Stimulated activated CD8-positive, alpha-beta memory T cell treated with anti-CD3 and anti-CD28 coated beads, Interleukin-4, amount 100 ng/mL, for 4 hours (primary cell): ENCODE data around the gene SFXN4.
A peak's percentile ranks its signal among the peaks of the same experiment; 100 is the strongest.
"Not testable (repeated sequence)": the region's sequence is repeated elsewhere in the genome, so short reads cannot be mapped to it uniquely, and the experiment has no call there.

Experiments
- DNase-seq, 2 donors: peaks; one replicate each; pipeline ENCODE4 v3.0.0-alpha.2; 2020; ENCODE audit warnings: low read depth in 2 of 2, low spot score in 1 of 2

SFXN4 gene

DNA sequence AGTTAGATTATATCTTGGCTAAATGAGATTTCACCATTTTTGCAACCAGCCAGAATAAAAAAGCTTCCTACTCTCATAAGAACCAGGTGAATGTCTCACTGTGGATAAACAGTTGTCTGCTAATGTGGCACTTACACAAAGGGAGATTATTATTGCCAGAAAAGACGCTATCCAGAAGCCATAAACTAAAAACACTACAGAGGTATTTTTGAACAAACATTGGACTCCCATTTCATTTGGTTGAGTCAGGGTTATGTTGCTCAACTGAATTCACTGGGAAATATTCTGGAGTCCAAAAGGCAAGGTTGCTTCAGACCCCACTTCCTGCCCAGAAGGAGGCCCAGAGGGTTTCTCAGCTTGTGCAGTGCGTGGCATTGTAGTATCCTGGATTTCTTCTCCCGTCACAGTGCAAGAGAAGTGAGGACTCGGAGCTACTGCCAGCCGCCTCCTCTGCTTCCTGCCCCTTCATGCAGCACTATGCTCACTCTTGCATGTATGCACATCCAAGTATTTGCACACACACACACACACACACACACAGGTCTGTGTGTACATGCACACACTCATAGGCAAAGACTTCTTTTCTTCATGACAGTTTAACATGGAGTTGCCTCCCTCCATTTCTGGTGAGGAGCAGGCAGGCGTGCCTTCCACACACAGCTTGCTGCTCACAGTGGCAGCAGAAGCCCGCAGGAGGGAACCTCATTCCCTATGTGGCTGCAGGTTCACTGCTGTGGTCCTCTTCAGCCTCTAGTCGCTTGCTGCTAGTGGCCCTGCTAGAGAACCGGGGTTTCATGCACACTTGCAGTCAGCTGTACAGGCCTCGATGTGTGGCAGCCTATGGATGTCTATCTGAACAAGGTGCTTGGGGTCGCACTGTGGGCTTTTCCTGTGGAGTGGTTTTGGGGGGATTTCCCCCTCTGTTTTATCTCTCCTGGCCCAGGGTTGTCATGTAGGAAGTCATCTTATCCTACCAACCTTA, 51.5 kb downstream of the SFXN4 start:
- DNase-seq = no peak

GRCh38 chr10:119112056-119112455, 53.5 kb downstream of the SFXN4 start:
- DNase-seq = no peak

DNA sequence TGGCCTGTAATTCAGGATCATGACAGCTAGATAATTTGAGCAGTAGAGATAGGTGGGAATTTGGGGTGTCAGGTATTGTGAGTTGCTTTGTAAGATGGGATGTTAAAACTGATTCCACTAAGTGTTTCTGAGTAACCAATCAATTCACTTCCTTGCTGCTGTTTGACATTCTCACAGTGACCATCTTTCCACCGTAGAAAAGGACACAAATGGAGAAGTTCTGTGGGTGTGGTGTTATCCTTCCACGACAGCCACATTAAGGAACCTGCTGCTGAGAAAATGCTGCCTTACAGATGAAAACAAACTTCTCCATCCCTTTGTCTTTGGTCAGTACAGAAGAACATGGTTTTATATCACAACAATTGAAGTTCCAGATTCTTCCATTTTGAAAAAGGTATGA, 57.7 kb downstream of the SFXN4 start:
- not testable (repeated sequence) for DNase-seq

DNA sequence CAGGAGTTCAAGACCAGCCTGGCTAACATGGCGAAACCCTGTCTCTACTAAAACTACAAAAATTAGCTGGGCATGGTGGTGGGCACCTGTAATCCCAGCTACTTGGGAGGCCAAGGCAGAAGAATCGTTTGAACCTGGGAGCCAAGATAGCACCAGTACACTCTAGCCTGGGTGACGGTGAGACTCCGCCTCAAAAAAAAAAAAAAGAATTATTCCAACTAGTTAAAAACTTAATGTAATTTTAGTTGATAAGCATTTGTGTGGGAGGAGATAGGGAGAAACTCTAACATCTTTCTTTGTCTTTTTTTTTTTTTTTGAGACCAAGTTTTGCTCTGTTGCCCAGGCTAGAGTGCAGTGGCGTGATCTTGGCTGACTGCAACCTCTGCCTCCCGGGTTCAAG, 58.4 kb downstream of the SFXN4 start:
- DNase-seq = not testable (repeated sequence)

DNA sequence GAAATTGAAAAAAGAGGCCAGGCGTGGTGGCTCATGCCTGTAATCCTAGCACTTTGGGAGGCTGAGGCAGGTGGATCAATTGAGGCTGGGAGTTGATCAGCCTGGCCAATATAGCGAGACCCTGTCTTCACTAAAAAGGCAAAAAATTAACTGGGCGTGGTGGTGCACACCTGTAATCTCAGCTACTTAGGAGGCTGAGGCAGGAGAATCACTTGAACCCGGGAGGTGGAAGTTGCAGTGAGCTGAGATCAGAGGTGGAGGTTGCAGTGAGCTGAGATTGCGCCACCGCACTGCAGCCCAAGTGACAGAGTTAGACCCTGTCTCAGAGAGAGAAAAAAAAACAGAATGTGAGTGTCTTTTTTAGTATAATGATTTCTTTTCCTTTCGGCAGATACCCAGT, 59.6 kb downstream of the SFXN4 start:
- not testable (repeated sequence) for DNase-seq

DNA sequence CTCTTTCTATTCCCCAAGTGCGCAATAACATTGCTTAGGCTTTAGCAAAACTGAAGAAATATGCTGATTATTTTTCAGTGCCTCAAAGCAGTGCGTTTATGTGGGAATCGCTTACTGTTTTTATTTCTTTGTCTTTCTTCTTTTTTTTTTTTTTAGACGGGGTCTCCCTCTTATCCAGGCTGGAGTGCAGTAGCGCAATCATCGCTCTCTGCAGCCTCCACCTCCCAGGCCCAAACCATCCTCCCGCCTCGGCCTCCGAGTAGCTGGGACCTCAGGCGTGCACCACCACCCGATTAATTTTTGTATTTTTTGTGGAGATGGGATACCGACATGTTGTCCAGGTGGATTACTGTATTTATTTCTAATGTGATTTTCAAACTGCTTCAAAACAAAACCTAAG, 60.4 kb downstream of the SFXN4 start:
- DNase-seq = no peak

DNA sequence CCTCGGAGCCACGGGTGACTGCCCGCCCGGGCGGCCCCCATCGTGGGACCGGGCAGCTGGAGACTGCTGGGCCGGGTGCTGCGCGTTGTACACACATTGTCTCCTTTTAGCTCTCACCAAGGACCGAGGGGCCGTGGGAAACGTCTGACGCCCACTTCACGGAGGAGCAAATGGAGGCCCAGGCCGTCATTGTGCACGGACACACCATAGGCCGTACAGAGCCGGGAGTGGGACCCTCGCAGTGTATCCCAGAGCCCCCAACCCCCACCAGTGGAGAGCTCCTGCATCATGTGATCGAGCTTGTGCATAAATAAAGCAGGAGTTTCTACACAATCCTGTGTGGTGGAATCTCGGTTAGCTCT, 60.9 kb downstream of the SFXN4 start:
- DNase-seq = no peak

GRCh38 chr10:119103903-119104653, 61.4 kb downstream of the SFXN4 start, which contains the start of gene DENND10:
DENND10 (plus strand) TSS chr10:119104113; CDS start chr10:119104143, 30 bp downstream.
- peak; percentile 54 to 60 for DNase-seq

- DNase-seq = no peak
These were observed 62.1 kb downstream of the SFXN4 start for GRCh38 chr10:119103241-119103902.

- DNase-seq = no peak
These were observed 64.0 kb downstream of the SFXN4 start for GRCh38 chr10:119101366-119102098.

DNA sequence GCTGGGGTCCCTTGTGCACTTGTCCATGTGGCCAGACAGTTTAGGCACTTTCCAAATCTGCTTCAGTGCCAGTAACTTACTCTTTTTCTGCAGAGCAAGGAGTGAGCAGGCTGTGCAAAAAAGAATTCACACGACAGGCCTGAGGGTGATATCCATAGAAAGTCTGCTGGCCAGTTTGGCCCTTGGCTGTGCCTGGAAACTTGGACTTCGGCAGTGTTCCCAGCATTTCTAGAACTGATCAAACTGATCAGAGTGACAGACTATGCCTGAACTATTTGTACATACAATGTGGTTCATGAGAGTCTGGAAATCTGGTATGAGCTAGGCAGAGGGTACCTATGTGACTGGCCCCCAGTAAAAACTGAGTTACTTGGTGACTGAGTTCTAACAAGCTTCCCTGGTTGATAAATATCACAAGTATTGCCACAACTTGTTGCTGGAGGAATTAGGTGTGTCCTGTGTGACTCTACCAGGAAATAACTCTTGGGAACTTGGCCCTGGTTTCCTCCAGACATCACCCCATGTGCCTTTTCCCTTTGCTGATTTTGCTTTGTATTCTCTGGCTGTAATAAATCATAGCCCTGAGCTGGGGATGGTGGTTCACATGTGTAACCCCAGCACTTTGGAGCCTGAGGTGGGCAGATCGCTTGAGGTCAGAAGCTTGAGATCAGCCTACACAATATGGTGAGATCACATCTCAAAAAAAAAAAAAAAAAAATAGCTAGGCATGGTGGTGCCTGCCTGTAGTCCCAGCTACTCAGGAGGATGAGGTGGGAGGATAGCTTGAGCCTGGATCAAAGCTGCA, 64.9 kb downstream of the SFXN4 start:
- DNase-seq = no peak

- no peak for DNase-seq
These were observed 66.9 kb downstream of the SFXN4 start for GRCh38 chr10:119098576-119098975.

GRCh38 chr10:119096641-119097415, 68.7 kb downstream of the SFXN4 start:
- not testable (repeated sequence) for DNase-seq

- DNase-seq = no peak
These were observed 69.9 kb downstream of the SFXN4 start for GRCh38 chr10:119095640-119096039.

- no peak for DNase-seq
These were observed 74.5 kb downstream of the SFXN4 start for GRCh38 chr10:119090968-119091367.
